Gastrocnemius medialis (tissue), 4 donors: ENCODE data around the gene MCM8.

Experiments used
- POLR2A ChIP-seq, 2 donors: fragments of 450-650 bp; IDR thresholded peaks; one replicate each; pipeline ENCODE4 v1.6.1; 2017; ENCODE audit warnings: antibody characterized with exemption in 2 of 2, mild to moderate bottlenecking in 2 of 2, moderate library complexity in 2 of 2
- TF ChIP-seq, protein P1 (sequence below), 5 experiments: fragments of 450-650 bp in 3 of 5; fragments of 200-600 bp in 2 of 5; sonication (generic) in 2 of 5; IDR thresholded peaks in 4 of 5; conservative IDR thresholded peaks in 1 of 5; 1 replicate in 4 of 5; 2 replicates in 1 of 5; pipeline ENCODE4 v1.5.1; 2016 to 2019; ENCODE audit warnings: antibody characterized with exemption in 5 of 5, mild to moderate bottlenecking in 3 of 5, moderate library complexity in 3 of 5

DNA sequence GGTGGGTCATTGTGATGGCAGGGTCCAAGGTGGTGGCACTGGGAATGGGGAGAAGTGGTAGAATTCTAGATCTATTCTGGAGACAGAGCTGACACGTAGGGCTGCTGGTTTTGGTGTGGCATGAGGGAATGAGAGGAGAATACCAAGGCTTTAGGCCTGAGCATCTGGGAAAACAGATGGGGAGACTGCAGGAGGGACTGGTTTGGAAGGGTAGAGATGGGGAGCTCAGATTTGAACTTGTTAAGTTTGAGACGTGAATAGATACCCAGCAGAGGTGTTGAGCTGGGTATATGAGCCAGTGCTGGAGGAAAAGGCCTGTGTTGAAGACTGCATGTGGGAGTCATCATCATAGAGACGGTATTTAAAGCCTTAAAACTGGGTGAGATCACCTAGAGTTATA lies 17.7 kb upstream of the MCM8 start:
- TF ChIP-seq, protein P1, sequence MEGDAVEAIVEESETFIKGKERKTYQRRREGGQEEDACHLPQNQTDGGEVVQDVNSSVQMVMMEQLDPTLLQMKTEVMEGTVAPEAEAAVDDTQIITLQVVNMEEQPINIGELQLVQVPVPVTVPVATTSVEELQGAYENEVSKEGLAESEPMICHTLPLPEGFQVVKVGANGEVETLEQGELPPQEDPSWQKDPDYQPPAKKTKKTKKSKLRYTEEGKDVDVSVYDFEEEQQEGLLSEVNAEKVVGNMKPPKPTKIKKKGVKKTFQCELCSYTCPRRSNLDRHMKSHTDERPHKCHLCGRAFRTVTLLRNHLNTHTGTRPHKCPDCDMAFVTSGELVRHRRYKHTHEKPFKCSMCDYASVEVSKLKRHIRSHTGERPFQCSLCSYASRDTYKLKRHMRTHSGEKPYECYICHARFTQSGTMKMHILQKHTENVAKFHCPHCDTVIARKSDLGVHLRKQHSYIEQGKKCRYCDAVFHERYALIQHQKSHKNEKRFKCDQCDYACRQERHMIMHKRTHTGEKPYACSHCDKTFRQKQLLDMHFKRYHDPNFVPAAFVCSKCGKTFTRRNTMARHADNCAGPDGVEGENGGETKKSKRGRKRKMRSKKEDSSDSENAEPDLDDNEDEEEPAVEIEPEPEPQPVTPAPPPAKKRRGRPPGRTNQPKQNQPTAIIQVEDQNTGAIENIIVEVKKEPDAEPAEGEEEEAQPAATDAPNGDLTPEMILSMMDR (IDR thresholded peaks at IDR 0.05 in 4 of 5, conservative IDR thresholded peaks at IDR 0.05 in 1 of 5), result no peak
- no peak for TF ChIP-seq POLR2A (IDR thresholded peaks at IDR 0.05)
